22Rv1 (cell line): Measurements from ENCODE around the gene OSBPL3.

Experiments
- ZFX ChIP-seq: fragments of 450-650 bp; IDR thresholded peaks from 2 replicates; pipeline ENCODE4 v1.6.1; 2017; ENCODE audit warnings: antibody characterized with exemption, borderline replicate concordance
- TF ChIP-seq, protein P1 (sequence below): fragments of 450-650 bp; IDR thresholded peaks from 2 replicates; pipeline ENCODE4 v1.5.1; 2017; ENCODE audit warnings: mild to moderate bottlenecking

DNA sequence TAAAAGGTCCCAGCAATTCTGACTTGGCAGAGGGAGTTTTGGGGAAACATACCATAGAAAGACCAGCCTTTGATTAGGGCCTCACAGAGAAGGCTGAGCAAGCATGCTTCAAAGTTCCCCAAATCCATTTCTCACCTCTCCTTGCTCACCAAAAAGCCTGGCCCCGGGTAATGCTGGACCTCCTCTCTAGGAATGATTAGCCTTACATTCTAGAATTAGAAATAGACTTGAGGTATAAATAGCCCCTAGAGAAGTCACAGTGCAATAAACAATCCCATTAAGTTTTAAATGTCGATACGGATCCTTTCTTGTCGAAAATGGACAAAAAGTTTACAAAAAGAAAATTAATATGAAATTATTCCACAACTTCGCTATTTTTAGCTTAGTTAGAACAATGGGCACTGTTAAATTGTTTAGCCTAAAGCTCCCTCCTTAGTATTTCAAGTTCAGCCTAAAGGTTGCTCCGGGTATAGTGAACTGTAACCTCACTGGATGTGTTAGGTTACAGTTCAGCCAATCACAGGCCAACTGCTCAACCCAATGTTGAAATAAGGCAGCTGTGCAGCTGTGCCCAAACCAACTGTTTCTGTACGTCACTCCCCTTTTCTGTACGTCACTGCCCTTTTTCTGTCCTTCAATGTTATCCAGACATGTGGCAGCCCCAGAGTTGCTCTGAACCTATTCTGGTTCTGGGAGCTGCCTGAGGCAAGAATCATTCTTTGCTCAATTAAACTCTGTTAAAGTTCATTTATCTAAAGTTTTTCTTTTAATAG, 214.8 kb downstream of the OSBPL3 start:
- TF ChIP-seq, protein P1, sequence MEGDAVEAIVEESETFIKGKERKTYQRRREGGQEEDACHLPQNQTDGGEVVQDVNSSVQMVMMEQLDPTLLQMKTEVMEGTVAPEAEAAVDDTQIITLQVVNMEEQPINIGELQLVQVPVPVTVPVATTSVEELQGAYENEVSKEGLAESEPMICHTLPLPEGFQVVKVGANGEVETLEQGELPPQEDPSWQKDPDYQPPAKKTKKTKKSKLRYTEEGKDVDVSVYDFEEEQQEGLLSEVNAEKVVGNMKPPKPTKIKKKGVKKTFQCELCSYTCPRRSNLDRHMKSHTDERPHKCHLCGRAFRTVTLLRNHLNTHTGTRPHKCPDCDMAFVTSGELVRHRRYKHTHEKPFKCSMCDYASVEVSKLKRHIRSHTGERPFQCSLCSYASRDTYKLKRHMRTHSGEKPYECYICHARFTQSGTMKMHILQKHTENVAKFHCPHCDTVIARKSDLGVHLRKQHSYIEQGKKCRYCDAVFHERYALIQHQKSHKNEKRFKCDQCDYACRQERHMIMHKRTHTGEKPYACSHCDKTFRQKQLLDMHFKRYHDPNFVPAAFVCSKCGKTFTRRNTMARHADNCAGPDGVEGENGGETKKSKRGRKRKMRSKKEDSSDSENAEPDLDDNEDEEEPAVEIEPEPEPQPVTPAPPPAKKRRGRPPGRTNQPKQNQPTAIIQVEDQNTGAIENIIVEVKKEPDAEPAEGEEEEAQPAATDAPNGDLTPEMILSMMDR: no peak
- TF ChIP-seq ZFX: no peak
